Tibial artery (tissue), 4 donors: ENCODE measurements around the gene POLN.

Source experiments
- DNase-seq, 2 donors: peaks; one replicate each; pipeline ENCODE4 v3.0.0-alpha.2; 2019
- H3K27ac ChIP-seq, 2 donors: fragments of 200-600 bp; sonication (generic) in 1 of 2; 1 replicate in 1 of 2; 2 replicates in 1 of 2; pipeline ENCODE4 v1.5.1; 2018 to 2019; ENCODE audit warnings: mild to moderate bottlenecking in 1 of 2
- H3K27me3 ChIP-seq, 2 donors: fragments of 200-600 bp; sonication (generic) in 1 of 2; one replicate each; pipeline versions ENCODE4 v1.5.1 to v1.6.0; 2016 to 2019
- H3K36me3 ChIP-seq, 3 donors: fragments of 200-600 bp; sonication (generic) in 2 of 3; one replicate each; pipeline ENCODE4 v1.5.1; 2016 to 2019; ENCODE audit warnings: mild to moderate bottlenecking in 2 of 3
- H3K4me1 ChIP-seq, 4 donors: fragments of 200-600 bp; sonication (generic) in 2 of 4; 1 replicate in 3 of 4; 2 replicates in 1 of 4; pipeline ENCODE4 v1.5.1; 2016 to 2019
- H3K4me3 ChIP-seq, 2 donors: fragments of 200-600 bp; sonication (generic) in 1 of 2; 1 replicate in 1 of 2; 2 replicates in 1 of 2; pipeline ENCODE4 v1.5.1; 2018 to 2019; ENCODE audit warnings: mild to moderate bottlenecking in 2 of 2
- H3K9me3 ChIP-seq, 3 donors: fragments of 200-600 bp; sonication (generic) in 1 of 3; one replicate each; pipeline ENCODE4 v1.5.1; 2016 to 2019
- CTCF ChIP-seq, 2 experiments: fragments of 200-600 bp in 1 of 2; fragments of 450-650 bp in 1 of 2; IDR thresholded peaks; one replicate each; pipeline ENCODE4 v1.5.1; 2017 to 2019; ENCODE audit warnings: antibody characterized with exemption in 2 of 2, mild to moderate bottlenecking in 1 of 2, moderate library complexity in 1 of 2
- intact Hi-C: fragments of 100-400 bp; cut with DNase I; formaldehyde crosslinking; loops from one replicate; pipeline ENCODE4 v1.15.0; 2023; ENCODE audit warnings: low total_unique reads

Gene POLN

GRCh38 chr4:2284161-2284933 is 42.4 kb upstream of the POLN start:
- no peak for TF ChIP-seq CTCF (IDR thresholded peaks at IDR 0.05)
- intact Hi-C loops: no loop called here
- Histone ChIP-seq H3K4me3 (no peak overlapping the region), H3K4me1 (no peaks in the 10 kb centered on the region), H3K9me3 (no peaks in the 10 kb centered on the region), H3K27me3 (no peaks in the 10 kb centered on the region), H3K27ac (no peak overlapping the region), H3K36me3 (no peaks in the 10 kb centered on the region)
- no peak for DNase-seq

- DNase-seq: no peak
- H3K27ac ChIP-seq: no peak overlapping the region
- TF ChIP-seq CTCF (IDR thresholded peaks at IDR 0.05): no peak
- intact Hi-C loops: no loop called here
- H3K36me3 ChIP-seq: no peaks in the 10 kb centered on the region
- H3K4me3 ChIP-seq: no peak overlapping the region
- H3K9me3 ChIP-seq: no peaks in the 10 kb centered on the region
- H3K4me1 ChIP-seq: no peaks in the 10 kb centered on the region
- H3K27me3 ChIP-seq: no peaks in the 10 kb centered on the region
Observed at GRCh38 chr4:2283199-2283711, 41.3 kb upstream of the POLN start.

- no peak overlapping the region for H3K27ac ChIP-seq
- intact Hi-C loops: no loop called here
- TF ChIP-seq CTCF (IDR thresholded peaks at IDR 0.05): no peak
- H3K36me3 ChIP-seq: no peaks in the 10 kb centered on the region
- no peak overlapping the region for H3K4me3 ChIP-seq
- no peaks in the 10 kb centered on the region for H3K9me3 ChIP-seq
- H3K4me1 ChIP-seq: no peaks in the 10 kb centered on the region
- DNase-seq: no peak
- no peaks in the 10 kb centered on the region for H3K27me3 ChIP-seq
Observed at GRCh38 chr4:2281575-2282343, 39.8 kb upstream of the POLN start.

DNA sequence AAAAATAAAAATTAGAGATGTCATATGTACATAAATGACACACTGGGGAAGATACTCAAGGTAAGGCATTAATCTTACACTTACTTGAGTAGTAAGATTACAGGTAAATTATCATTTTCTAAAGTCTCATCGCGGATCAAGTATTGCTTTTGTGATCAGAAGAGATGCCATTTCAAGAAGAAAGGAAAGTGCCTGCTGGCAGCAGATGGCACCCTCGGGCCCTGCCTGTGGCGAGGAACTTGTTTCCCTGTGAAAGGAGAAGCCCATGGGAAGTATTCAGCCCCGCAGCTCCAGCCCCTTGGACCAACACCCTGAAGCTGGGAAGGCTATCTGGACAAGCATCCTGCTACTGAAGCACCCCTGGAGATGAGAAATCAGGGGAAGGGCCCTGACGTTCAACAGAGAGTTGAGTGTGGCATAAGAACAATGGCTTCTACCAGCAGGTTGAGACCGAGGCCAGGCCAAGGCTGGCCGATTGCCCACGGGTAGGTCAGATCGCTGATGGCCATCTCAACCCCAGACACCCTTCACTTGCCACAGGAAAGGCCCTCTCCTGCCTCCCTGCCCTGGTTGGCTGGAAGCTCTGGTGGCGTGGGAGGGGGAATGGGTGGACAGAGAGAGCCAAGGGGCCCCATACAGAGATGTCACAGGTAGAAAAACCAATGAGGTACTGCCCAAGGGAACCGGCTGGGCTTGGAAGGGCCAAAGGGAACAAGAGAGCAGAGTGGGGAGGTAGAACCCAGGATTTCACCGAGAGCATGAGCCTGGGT is 38.8 kb upstream of the POLN start:
- no peaks in the 10 kb centered on the region for H3K9me3 ChIP-seq

More for the DNA sequence above, 38.8 kb upstream of the POLN start:
- Histone ChIP-seq H3K27me3 (no peaks in the 10 kb centered on the region), H3K36me3 (no peaks in the 10 kb centered on the region), H3K27ac (no peak overlapping the region), H3K4me3 (no peak overlapping the region), H3K4me1 (no peaks in the 10 kb centered on the region)
- intact Hi-C loops: no loop called here
- TF ChIP-seq CTCF (IDR thresholded peaks at IDR 0.05): no peak
- DNase-seq: no peak
